ENCODE measurements around the gene PCSK6. TPM values are rescaled to one million over a fixed set of nuclear protein-coding genes. Genes with fewer than 3 reads are reported as not detected.

The PCSK6 gene
- total RNA-seq, 1 experiment from 2014 or later: 0.36 TPM

- peak overlapping the region; percentile 3; the same call in 1 of the 2 replicates for H3K4me3 ChIP-seq
- no peaks in the 10 kb centered on the region for H3K36me3 ChIP-seq
- no peaks in the 10 kb centered on the region for H3K9me3 ChIP-seq (replicated peaks)
- peaks cover 5% of the 10 kb centered on the region; the same call in 1 of the 2 replicates for H3K27me3 ChIP-seq
- peak; percentile 44 to 59 for DNase-seq
- H3K4me1 ChIP-seq: peaks cover 18% of the 10 kb centered on the region
- H3K27ac ChIP-seq: no peak overlapping the region
Measured at GRCh38 chr15:101528108-101528916, 38.8 kb upstream of the PCSK6 start.

GRCh38 chr15:101526890-101527289 is 37.4 kb upstream of the PCSK6 start:
- Histone ChIP-seq H3K4me3 (no peak overlapping the region), H3K27me3 (peaks cover 5% of the 10 kb centered on the region; the same call in 1 of the 2 replicates), H3K36me3 (no peaks in the 10 kb centered on the region), H3K9me3 (replicated peaks) (no peaks in the 10 kb centered on the region), H3K4me1 (peaks cover 18% of the 10 kb centered on the region), H3K27ac (no peak overlapping the region)
- no peak for DNase-seq

GRCh38 chr15:101526442-101526841 is 36.9 kb upstream of the PCSK6 start:
- Histone ChIP-seq H3K9me3 (replicated peaks) (no peaks in the 10 kb centered on the region), H3K27me3 (peaks cover 5% of the 10 kb centered on the region; the same call in 1 of the 2 replicates), H3K4me3 (no peak overlapping the region), H3K4me1 (peaks cover 18% of the 10 kb centered on the region), H3K36me3 (no peaks in the 10 kb centered on the region), H3K27ac (no peak overlapping the region)
- no peak for DNase-seq

- H3K4me1 ChIP-seq: peaks cover 18% of the 10 kb centered on the region
- H3K4me3 ChIP-seq: no peak overlapping the region
- H3K9me3 ChIP-seq (replicated peaks): no peaks in the 10 kb centered on the region
- peaks cover 5% of the 10 kb centered on the region; the same call in 1 of the 2 replicates for H3K27me3 ChIP-seq
- no peak overlapping the region for H3K27ac ChIP-seq
- no peak for DNase-seq
- no peaks in the 10 kb centered on the region for H3K36me3 ChIP-seq
Measured at GRCh38 chr15:101526021-101526420, 36.5 kb upstream of the PCSK6 start.

- H3K4me1 ChIP-seq: peaks cover 18% of the 10 kb centered on the region
- H3K27me3 ChIP-seq: peaks cover 5% of the 10 kb centered on the region; the same call in 1 of the 2 replicates
- no peaks in the 10 kb centered on the region for H3K9me3 ChIP-seq (replicated peaks)
- H3K36me3 ChIP-seq: no peaks in the 10 kb centered on the region
- DNase-seq: no peak
- no peak overlapping the region for H3K27ac ChIP-seq
- H3K4me3 ChIP-seq: no peak overlapping the region
Measured at GRCh38 chr15:101525087-101525669, 35.7 kb upstream of the PCSK6 start.

DNA sequence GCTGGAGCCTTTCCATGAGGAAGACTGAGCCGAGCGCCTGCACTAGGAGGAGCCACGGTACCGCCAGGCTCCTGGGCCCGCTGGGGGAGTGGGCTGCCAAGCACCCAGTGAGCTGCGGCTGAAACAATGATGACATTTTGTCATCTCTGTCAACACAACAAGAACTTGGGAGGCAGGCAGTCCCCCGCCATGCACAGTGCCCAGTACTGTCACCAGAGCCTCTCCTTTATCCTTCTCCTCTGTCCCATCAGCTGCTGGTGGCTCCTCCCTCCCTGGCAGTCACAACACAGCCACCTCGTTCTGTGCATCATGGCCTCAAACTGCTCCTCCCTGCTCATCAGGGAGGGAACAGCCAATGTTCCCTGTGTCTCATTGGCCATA is 34.0 kb upstream of the PCSK6 start:
- peaks cover 5% of the 10 kb centered on the region; the same call in 1 of the 2 replicates for H3K27me3 ChIP-seq
- DNase-seq: no peak
- H3K36me3 ChIP-seq: no peaks in the 10 kb centered on the region
- peaks cover 11% of the 10 kb centered on the region for H3K4me1 ChIP-seq
- no peak overlapping the region for H3K4me3 ChIP-seq
- no peak overlapping the region for H3K27ac ChIP-seq
- no peaks in the 10 kb centered on the region for H3K9me3 ChIP-seq (replicated peaks)

DNA sequence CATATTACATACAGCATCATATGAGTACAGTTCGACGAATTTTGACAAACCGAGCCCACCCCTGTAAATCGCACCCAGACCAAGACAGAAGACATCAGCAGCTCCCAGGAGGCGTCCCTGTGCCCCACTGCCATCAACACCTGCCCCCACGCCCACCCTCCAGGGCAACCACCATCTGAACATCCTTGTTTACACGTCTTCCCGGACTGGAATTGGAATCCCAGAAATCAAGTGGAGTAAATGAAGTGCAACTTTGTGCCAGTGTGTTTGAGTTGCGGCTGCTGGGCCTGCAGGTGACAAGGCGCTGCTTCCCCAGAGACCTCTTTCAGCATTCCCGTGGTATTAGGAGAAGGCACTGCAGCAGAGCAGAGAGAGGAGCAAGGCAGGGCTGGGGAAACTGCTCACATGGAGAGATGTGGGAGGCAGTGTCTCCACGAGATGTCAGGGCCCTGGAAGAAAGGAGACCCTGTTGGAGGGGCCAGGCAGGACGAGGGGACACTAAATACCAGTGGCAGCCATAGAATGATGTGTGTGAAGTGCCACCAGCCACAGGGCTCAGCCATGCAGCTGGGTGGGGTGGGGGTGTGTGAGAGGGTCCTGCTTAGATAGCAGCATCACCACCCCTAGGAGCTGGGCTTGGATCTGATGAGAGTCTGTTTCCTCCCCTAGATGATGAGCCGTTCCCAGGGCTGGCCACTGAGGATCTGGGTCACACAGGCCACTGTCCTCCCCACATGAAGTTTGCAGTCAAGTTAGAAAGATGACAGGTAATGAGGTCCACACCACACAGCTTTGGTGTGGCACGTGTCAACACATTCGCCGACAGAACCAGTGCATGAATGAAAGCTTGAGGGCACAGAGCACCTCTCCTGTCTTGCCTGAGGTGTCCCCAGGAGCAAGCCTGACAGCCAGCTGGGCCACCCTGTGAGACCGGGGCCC is 33.4 kb upstream of the PCSK6 start:
- Histone ChIP-seq H3K27ac (no peak overlapping the region), H3K4me1 (peaks cover 7% of the 10 kb centered on the region), H3K36me3 (no peaks in the 10 kb centered on the region), H3K27me3 (peaks cover 5% of the 10 kb centered on the region; the same call in 1 of the 2 replicates), H3K9me3 (replicated peaks) (peaks cover 6% of the 10 kb centered on the region; the same call in 1 of the 2 replicates), H3K4me3 (no peak overlapping the region)
- no peak for DNase-seq

- peaks cover 5% of the 10 kb centered on the region; the same call in 1 of the 2 replicates for H3K27me3 ChIP-seq
- DNase-seq: no peak
- no peak overlapping the region for H3K27ac ChIP-seq
- no peaks in the 10 kb centered on the region for H3K4me1 ChIP-seq
- no peaks in the 10 kb centered on the region for H3K36me3 ChIP-seq
- H3K9me3 ChIP-seq (replicated peaks): peaks cover 11% of the 10 kb centered on the region; the same call in 1 of the 2 replicates
- no peak overlapping the region for H3K4me3 ChIP-seq
Measured at GRCh38 chr15:101522091-101522490, 32.6 kb upstream of the PCSK6 start.

DNA sequence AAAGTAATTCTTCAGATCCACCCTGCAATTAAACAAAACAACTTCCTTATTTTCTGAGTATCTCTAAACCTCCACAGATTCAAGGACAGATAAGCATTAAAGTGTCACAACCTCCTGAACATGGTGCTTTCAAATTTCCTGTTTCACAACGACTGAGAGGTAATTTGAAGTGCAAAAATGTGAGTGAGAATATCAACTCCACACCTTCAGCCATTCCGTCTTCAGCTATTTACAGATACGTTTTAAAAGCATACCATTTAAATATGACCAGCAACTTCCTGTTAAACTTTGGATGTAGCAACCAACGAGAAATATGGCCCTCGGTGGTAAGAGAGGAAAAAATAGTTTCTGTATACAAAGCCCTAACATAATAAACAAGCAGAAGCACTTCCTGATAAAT is 32.1 kb upstream of the PCSK6 start:
- no peak for DNase-seq
- no peaks in the 10 kb centered on the region for H3K4me1 ChIP-seq

GRCh38 chr15:101521069-101521468 is 31.6 kb upstream of the PCSK6 start:
- DNase-seq: no peak
- H3K36me3 ChIP-seq: no peaks in the 10 kb centered on the region
- H3K27ac ChIP-seq: no peak overlapping the region
- H3K9me3 ChIP-seq (replicated peaks): peaks cover 11% of the 10 kb centered on the region; the same call in 1 of the 2 replicates
- no peaks in the 10 kb centered on the region for H3K4me1 ChIP-seq
- no peak overlapping the region for H3K4me3 ChIP-seq
- 0 out of 2 replicates have a peak, but pooled peaks cover 3% of the 10 kb centered on the region for H3K27me3 ChIP-seq

More for the DNA sequence above, 32.1 kb upstream of the PCSK6 start:
- Histone ChIP-seq H3K4me3 (no peak overlapping the region), H3K9me3 (replicated peaks) (peaks cover 11% of the 10 kb centered on the region; the same call in 1 of the 2 replicates), H3K27me3 (0 out of 2 replicates have a peak, but pooled peaks cover 5% of the 10 kb centered on the region), H3K27ac (no peak overlapping the region), H3K36me3 (no peaks in the 10 kb centered on the region)

- no peaks in the 10 kb centered on the region for H3K4me1 ChIP-seq
- H3K27me3 ChIP-seq: no peaks in the 10 kb centered on the region
- no peak for DNase-seq
Measured at GRCh38 chr15:101520395-101520794, 30.9 kb upstream of the PCSK6 start.

GRCh38 chr15:101517504-101517903 is 28.0 kb upstream of the PCSK6 start:
- Histone ChIP-seq H3K9me3 (replicated peaks) (peaks cover 11% of the 10 kb centered on the region; the same call in 1 of the 2 replicates), H3K4me3 (no peak overlapping the region), H3K36me3 (no peaks in the 10 kb centered on the region), H3K27ac (no peak overlapping the region), H3K4me1 (no peaks in the 10 kb centered on the region), H3K27me3 (no peaks in the 10 kb centered on the region)
- no peak for DNase-seq

More at GRCh38 chr15:101520395-101520794, 30.9 kb upstream of the PCSK6 start:
- Histone ChIP-seq H3K9me3 (replicated peaks) (peaks cover 11% of the 10 kb centered on the region; the same call in 1 of the 2 replicates), H3K4me3 (no peak overlapping the region), H3K27ac (no peak overlapping the region), H3K36me3 (no peaks in the 10 kb centered on the region)

DNA sequence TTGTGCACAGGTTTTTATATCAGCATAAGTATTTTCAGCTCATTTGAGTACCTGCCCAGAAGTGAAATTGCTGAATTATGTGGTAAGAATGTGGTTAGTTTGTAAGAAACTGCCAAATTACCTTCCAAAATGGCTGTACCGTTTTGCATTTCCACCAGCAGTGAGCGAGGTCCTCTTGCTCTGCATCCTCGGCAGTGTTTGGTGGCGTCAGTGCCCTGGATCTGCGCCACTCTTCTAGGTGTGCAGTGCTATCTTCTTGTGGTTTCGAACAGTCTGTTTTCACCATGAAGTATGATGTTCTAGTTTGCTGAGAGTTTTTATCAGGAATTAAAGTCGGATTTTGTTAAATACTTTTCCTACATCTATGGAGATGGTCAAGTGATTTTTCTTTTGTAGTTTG is 24.8 kb upstream of the PCSK6 start:
- Histone ChIP-seq H3K9me3 (replicated peaks) (peaks cover 11% of the 10 kb centered on the region; the same call in 1 of the 2 replicates), H3K4me1 (no peaks in the 10 kb centered on the region), H3K27ac (no peak overlapping the region), H3K27me3 (no peaks in the 10 kb centered on the region; the same call in 1 of the 2 replicates), H3K36me3 (no peaks in the 10 kb centered on the region), H3K4me3 (no peak overlapping the region)
- DNase-seq: no peak

DNA sequence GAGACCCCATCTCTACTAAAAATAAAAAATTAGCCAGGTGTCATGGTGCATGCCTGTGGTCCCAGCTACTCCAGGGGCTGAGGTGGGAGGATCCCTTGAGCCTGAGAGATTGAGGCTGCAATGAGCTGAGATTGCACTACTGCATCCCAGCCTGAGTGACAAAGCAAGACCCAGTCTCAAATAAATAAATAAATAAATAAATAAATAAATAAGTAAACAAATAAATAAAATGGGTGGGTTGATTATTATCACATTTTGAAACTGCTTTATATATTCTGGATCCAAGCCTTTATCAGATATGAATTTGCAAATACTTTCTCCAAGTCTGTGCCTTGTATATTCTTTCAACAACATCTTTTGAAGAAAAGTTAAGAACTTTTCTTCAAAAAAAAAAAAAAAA is 22.2 kb upstream of the PCSK6 start:
- no peaks in the 10 kb centered on the region for H3K36me3 ChIP-seq
- no peak overlapping the region for H3K4me3 ChIP-seq
- no peaks in the 10 kb centered on the region for H3K4me1 ChIP-seq
- no peak overlapping the region for H3K27ac ChIP-seq
- no peaks in the 10 kb centered on the region; the same call in 1 of the 2 replicates for H3K27me3 ChIP-seq
- DNase-seq: no peak
- no peaks in the 10 kb centered on the region; the same call in 1 of the 2 replicates for H3K9me3 ChIP-seq (replicated peaks)

Data from SJCRH30 (cell line).